DND-41 (cell line): ENCODE data around the gene TRNAU1AP.
"Not testable (repeated sequence)": the region's sequence is repeated elsewhere in the genome, so short reads cannot be mapped to it uniquely, and the experiment has no call there.

Source experiments
- ATAC-seq: fragments of 200-7000 bp; cut with Tn5 transposase; 3 replicates; pipeline ENCODE4 v1.9.1; 2021; ENCODE audit warnings: low read depth; ENCODE audit not compliant: insufficient read depth
- DNase-seq: peaks from one replicate; pipeline ENCODE4 v3.0.0-alpha.2; 2020
- H2AFZ ChIP-seq: 2 replicates; pipeline ENCODE4 v1.6.0; 2012; ENCODE audit warnings: low read depth, low read length
- H3K27ac ChIP-seq: 2 replicates; pipeline ENCODE4 v1.5.1; 2012; ENCODE audit warnings: low read length, inconsistent platforms
- H3K27me3 ChIP-seq: fragments of 200-600 bp; sonication (generic); 2 replicates; pipeline ENCODE4 v1.6.0; 2012; ENCODE audit warnings: low read length, mild to moderate bottlenecking, inconsistent platforms; ENCODE audit not compliant: insufficient read depth, poor library complexity
- H3K36me3 ChIP-seq: 2 replicates; pipeline ENCODE4 v1.5.1; 2012; ENCODE audit warnings: low read length, inconsistent platforms; ENCODE audit not compliant: insufficient read depth
- H3K4me1 ChIP-seq: 2 replicates; pipeline ENCODE4 v1.5.1; 2012; ENCODE audit warnings: mild to moderate bottlenecking, low read length; ENCODE audit not compliant: insufficient read depth
- H3K4me2 ChIP-seq: 2 replicates; pipeline ENCODE4 v1.6.0; 2012; ENCODE audit warnings: mild to moderate bottlenecking, moderate library complexity, low read length, inconsistent platforms; ENCODE audit not compliant: insufficient read depth
- H3K4me3 ChIP-seq, 2 experiments: fragments of 200-600 bp in 1 of 2; shearing (Covaris generic) in 1 of 2; 2 replicates each; pipeline ENCODE4 v1.5.1; 2012 to 2016; ENCODE audit warnings: inconsistent platforms in 2 of 2, low read length in 2 of 2, mild to moderate bottlenecking in 2 of 2, low read depth in 1 of 2, moderate library complexity in 1 of 2
- H3K79me2 ChIP-seq: 2 replicates; pipeline ENCODE4 v1.6.0; 2012; ENCODE audit warnings: low read length, inconsistent platforms; ENCODE audit not compliant: insufficient read depth
- H3K9ac ChIP-seq: 2 replicates; pipeline ENCODE4 v1.6.0; 2012; ENCODE audit warnings: low read depth, mild to moderate bottlenecking, inconsistent platforms, low read length, moderate library complexity
- H3K9me3 ChIP-seq: 2 replicates; pipeline ENCODE4 v1.5.1; 2012; ENCODE audit warnings: low read length, moderate library complexity, mild to moderate bottlenecking, inconsistent platforms; ENCODE audit not compliant: insufficient read depth, severe bottlenecking
- H4K20me1 ChIP-seq: 2 replicates; pipeline ENCODE4 v1.6.0; 2012; ENCODE audit warnings: low read length; ENCODE audit not compliant: insufficient read depth
- CTCF ChIP-seq: IDR thresholded peaks from 2 replicates; pipeline ENCODE4 v1.5.1; 2012; ENCODE audit warnings: borderline replicate concordance, low read length, moderate library complexity, mild to moderate bottlenecking; ENCODE audit not compliant: poor library complexity, severe bottlenecking; ENCODE audit errors: extremely low read depth
- EZH2 ChIP-seq: IDR thresholded peaks from 3 replicates; pipeline ENCODE4 v1.6.1; 2012; ENCODE audit warnings: borderline replicate concordance, low read depth, mild to moderate bottlenecking, moderate library complexity, low read length, inconsistent platforms; ENCODE audit not compliant: severe bottlenecking

Gene TRNAU1AP

GRCh38 chr1:28521502-28522164 lies 31.3 kb upstream of the TRNAU1AP start:
- peak overlapping the region; percentile 35 for H3K27ac ChIP-seq
- peaks cover 39% of the 10 kb centered on the region for H3K4me1 ChIP-seq

GRCh38 chr1:28522537-28522936 lies 30.3 kb upstream of the TRNAU1AP start:
- not testable (repeated sequence) for DNase-seq, ATAC-seq, H2AFZ ChIP-seq, H3K9ac ChIP-seq, H3K27ac ChIP-seq, H3K27me3 ChIP-seq, H3K4me2 ChIP-seq, H3K4me3 ChIP-seq, H3K9me3 ChIP-seq
- H3K36me3 ChIP-seq = peaks cover 41% of the 10 kb centered on the region
- peaks cover 96% of the 10 kb centered on the region for H3K79me2 ChIP-seq
- H4K20me1 ChIP-seq = peaks cover 55% of the 10 kb centered on the region; the same call in 1 of the 2 replicates
- peaks cover 35% of the 10 kb centered on the region for H3K4me1 ChIP-seq

More at GRCh38 chr1:28521502-28522164, 31.3 kb upstream of the TRNAU1AP start:
- Histone ChIP-seq H3K36me3 (peaks cover 35% of the 10 kb centered on the region), H3K9ac (no peak overlapping the region), H3K9me3 (no peaks in the 10 kb centered on the region), H3K4me2 (peak overlapping the region; percentile 39), H2AFZ (no peak overlapping the region), H3K4me3 (no peak overlapping the region), H4K20me1 (peaks cover 49% of the 10 kb centered on the region; the same call in 1 of the 2 replicates), H3K79me2 (peaks cover 87% of the 10 kb centered on the region), H3K27me3 (no peaks in the 10 kb centered on the region)
- ATAC-seq (no peak), DNase-seq (no peak)
- TF ChIP-seq EZH2 (no peak), CTCF (no peak)

- not testable (repeated sequence) for H3K27me3 ChIP-seq, H3K4me2 ChIP-seq, H3K4me3 ChIP-seq, ATAC-seq, H3K9ac ChIP-seq, DNase-seq, H2AFZ ChIP-seq, H3K9me3 ChIP-seq
- H3K79me2 ChIP-seq = peaks cover 96% of the 10 kb centered on the region
- peaks cover 61% of the 10 kb centered on the region; the same call in 1 of the 2 replicates for H4K20me1 ChIP-seq
- peaks cover 18% of the 10 kb centered on the region for H3K4me1 ChIP-seq
- H3K36me3 ChIP-seq = peaks cover 54% of the 10 kb centered on the region
- H3K27ac ChIP-seq = 0 out of 2 replicates have a peak overlapping the region, but pooled peaks have one; percentile 25
These were observed 27.8 kb upstream of the TRNAU1AP start for GRCh38 chr1:28525002-28525642.

- no peak overlapping the region for H3K4me3 ChIP-seq
- DNase-seq (no peak), ATAC-seq (no peak)
- H3K27ac ChIP-seq = no peak overlapping the region
- TF ChIP-seq EZH2 (no peak), CTCF (no peak)
- H3K9ac ChIP-seq = no peak overlapping the region
- no peak overlapping the region for H2AFZ ChIP-seq
- H3K36me3 ChIP-seq = peaks cover 62% of the 10 kb centered on the region
- peaks cover 86% of the 10 kb centered on the region for H3K79me2 ChIP-seq
- H3K27me3 ChIP-seq = no peaks in the 10 kb centered on the region
- H3K4me2 ChIP-seq = no peak overlapping the region
- H3K4me1 ChIP-seq = 0 out of 2 replicates have a peak, but pooled peaks cover 3% of the 10 kb centered on the region
- peaks cover 57% of the 10 kb centered on the region; the same call in 1 of the 2 replicates for H4K20me1 ChIP-seq
- no peaks in the 10 kb centered on the region for H3K9me3 ChIP-seq
These were observed 26.0 kb upstream of the TRNAU1AP start for GRCh38 chr1:28526886-28527285.
